Osteoblast (primary cell): ENCODE measurements around the gene BEST4. TPM values are rescaled to one million over a fixed set of nuclear protein-coding genes. Genes with fewer than 3 reads are reported as not detected.
A peak's percentile ranks its signal among the peaks of the same experiment; 100 is the strongest.
"Not testable (repeated sequence)": the region's sequence is repeated elsewhere in the genome, so short reads cannot be mapped to it uniquely, and the experiment has no call there.

ENCODE experiments used
- DNase-seq: peaks from one replicate; pipeline ENCODE4 v3.0.0; 2011; ENCODE audit warnings: low spot score, mixed read lengths; ENCODE audit not compliant: insufficient read length; ENCODE audit errors: missing footprints
- H2AFZ ChIP-seq: 2 replicates; pipeline ENCODE4 v1.6.0; 2011; ENCODE audit warnings: mild to moderate bottlenecking, low read length
- H3K27ac ChIP-seq: 2 replicates; pipeline ENCODE4 v1.5.1; 2011; ENCODE audit warnings: mild to moderate bottlenecking, low read depth, low read length, moderate library complexity
- H3K27me3 ChIP-seq: 2 replicates; pipeline ENCODE4 v1.6.0; 2012; ENCODE audit warnings: mild to moderate bottlenecking, control low read depth, inconsistent platforms, low read length, moderate library complexity; ENCODE audit not compliant: insufficient read depth
- H3K36me3 ChIP-seq: 2 replicates; pipeline ENCODE4 v1.5.1; 2011; ENCODE audit warnings: mild to moderate bottlenecking, low read length, control low read depth, moderate library complexity; ENCODE audit not compliant: insufficient read depth
- H3K4me1 ChIP-seq: 2 replicates; pipeline ENCODE4 v1.5.1; 2011; ENCODE audit warnings: mild to moderate bottlenecking, low read length, control low read depth, moderate library complexity; ENCODE audit not compliant: insufficient read depth
- H3K4me2 ChIP-seq: 2 replicates; pipeline ENCODE4 v1.6.0; 2011; ENCODE audit warnings: mild to moderate bottlenecking, low read length; ENCODE audit not compliant: insufficient read depth
- H3K4me3 ChIP-seq: fragments of 200-600 bp; sonication (generic); 3 replicates; pipeline ENCODE4 v1.5.1; 2012; ENCODE audit warnings: mild to moderate bottlenecking, low read length, inconsistent platforms; ENCODE audit not compliant: insufficient read depth
- H3K79me2 ChIP-seq: 2 replicates; pipeline ENCODE4 v1.6.0; 2012; ENCODE audit warnings: mild to moderate bottlenecking, low read length, control low read depth, inconsistent platforms; ENCODE audit not compliant: insufficient read depth
- H3K9me3 ChIP-seq: 2 replicates; pipeline ENCODE4 v1.5.1; 2011; ENCODE audit warnings: low read depth, low read length, control low read depth
- H4K20me1 ChIP-seq: 2 replicates; pipeline ENCODE4 v1.6.0; 2012; ENCODE audit warnings: mild to moderate bottlenecking, low read length, control low read depth; ENCODE audit not compliant: insufficient read depth
- CTCF ChIP-seq: IDR thresholded peaks from 2 replicates; pipeline ENCODE4 v1.5.1; 2011; ENCODE audit warnings: mild to moderate bottlenecking, low read depth, low read length, moderate library complexity; ENCODE audit errors: extremely low read depth
- total RNA-seq: library from RNA; depleted of rRNA; stranded (reverse); fragments of >200 nt; gene quantifications from 2 replicates; pipeline ENCODE4 v1.2.3, GENCODE V29; 2012

BEST4 gene
- total RNA-seq, 1 donor, result not detected

- Histone ChIP-seq H3K36me3 (peaks cover 45% of the 10 kb centered on the region), H2AFZ (no peak overlapping the region), H3K9me3 (no peaks in the 10 kb centered on the region), H3K79me2 (peaks cover 50% of the 10 kb centered on the region), H3K4me3 (peak overlapping the region; percentile 82), H4K20me1 (peaks cover 19% of the 10 kb centered on the region), H3K4me1 (peaks cover 31% of the 10 kb centered on the region), H3K27me3 (no peaks in the 10 kb centered on the region), H3K27ac (peak overlapping the region; percentile 66), H3K4me2 (peak overlapping the region; percentile 93)
- no peak for TF ChIP-seq CTCF
- peak; percentile 69 for DNase-seq
Measured at GRCh38 chr1:44801491-44802305, 13.7 kb upstream of the BEST4 start.

- Histone ChIP-seq H3K4me1 (peaks cover 20% of the 10 kb centered on the region), H2AFZ (peak within 1 kb of the TSS; percentile 92), H4K20me1 (peaks cover 19% of the 10 kb centered on the region), H3K4me2 (peak within 1 kb of the TSS; percentile 93), H3K27ac (peak within 1 kb of the TSS; percentile 80), H3K4me3 (peak within 1 kb of the TSS; percentile 82), H3K9me3 (no peaks in the 10 kb centered on the region), H3K27me3 (no peaks in the 10 kb centered on the region), H3K36me3 (peaks cover 29% of the 10 kb centered on the region), H3K79me2 (peaks cover 43% of the 10 kb centered on the region)
- peak; percentile 100 for DNase-seq
- TF ChIP-seq CTCF, result peak; percentile 82
Measured at GRCh38 chr1:44799770-44800584, 12.0 kb upstream of the BEST4 start, which contains the start of gene PLK3. Gene PLK3 (plus strand): TSS chr1:44800377. CDS start chr1:44800464, 87 bp downstream.

GRCh38 chr1:44798481-44799365, 10.8 kb upstream of the BEST4 start:
- no peak overlapping the region for H3K27ac ChIP-seq
- no peaks in the 10 kb centered on the region for H3K9me3 ChIP-seq
- H3K36me3 ChIP-seq, result peaks cover 18% of the 10 kb centered on the region
- TF ChIP-seq CTCF, result no peak
- peaks cover 20% of the 10 kb centered on the region for H3K4me1 ChIP-seq
- no peak overlapping the region for H3K4me2 ChIP-seq
- peak overlapping the region; percentile 41 for H2AFZ ChIP-seq
- H3K4me3 ChIP-seq, result no peak overlapping the region
- peaks cover 16% of the 10 kb centered on the region for H4K20me1 ChIP-seq
- H3K79me2 ChIP-seq, result peaks cover 34% of the 10 kb centered on the region
- DNase-seq, result no peak
- no peaks in the 10 kb centered on the region for H3K27me3 ChIP-seq

GRCh38 chr1:44797886-44798285, 9.9 kb upstream of the BEST4 start:
- not testable (repeated sequence) for DNase-seq, H3K27me3 ChIP-seq, H3K4me2 ChIP-seq, H3K36me3 ChIP-seq, H3K27ac ChIP-seq, H3K4me3 ChIP-seq, H3K9me3 ChIP-seq
- Histone ChIP-seq H3K79me2 (peaks cover 25% of the 10 kb centered on the region), H4K20me1 (peaks cover 16% of the 10 kb centered on the region), H3K4me1 (peaks cover 19% of the 10 kb centered on the region), H2AFZ (peak overlapping the region; percentile 41)
